GM12872 (cell line): ENCODE measurements around the gene FAP.

Experiments used
- TF ChIP-seq, protein P1 (sequence below): IDR thresholded peaks from 3 replicates; pipeline ENCODE4 v1.5.1; 2011; ENCODE audit warnings: low read depth, mild to moderate bottlenecking, low read length, moderate library complexity; ENCODE audit not compliant: insufficient read depth

The FAP gene

DNA sequence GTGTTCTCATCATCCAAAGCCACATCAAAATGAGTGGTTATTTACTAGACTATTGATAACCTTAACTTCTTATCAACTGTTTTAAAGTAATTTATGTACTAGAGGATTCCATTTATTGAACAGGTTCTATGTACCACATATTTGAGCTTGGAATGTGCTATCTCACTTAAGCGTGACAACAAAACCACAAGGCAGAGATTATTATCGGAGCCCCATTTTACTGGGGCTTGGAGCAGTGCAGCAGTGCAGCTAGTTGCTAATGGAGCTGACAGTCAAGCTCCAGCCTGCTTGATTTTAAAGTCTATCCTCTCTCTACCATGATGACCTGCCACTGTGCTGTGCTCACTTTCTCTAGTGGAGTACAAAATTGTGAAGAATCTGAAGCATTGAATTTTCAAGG lies 115.8 kb downstream of the FAP start:
- TF ChIP-seq, protein P1, sequence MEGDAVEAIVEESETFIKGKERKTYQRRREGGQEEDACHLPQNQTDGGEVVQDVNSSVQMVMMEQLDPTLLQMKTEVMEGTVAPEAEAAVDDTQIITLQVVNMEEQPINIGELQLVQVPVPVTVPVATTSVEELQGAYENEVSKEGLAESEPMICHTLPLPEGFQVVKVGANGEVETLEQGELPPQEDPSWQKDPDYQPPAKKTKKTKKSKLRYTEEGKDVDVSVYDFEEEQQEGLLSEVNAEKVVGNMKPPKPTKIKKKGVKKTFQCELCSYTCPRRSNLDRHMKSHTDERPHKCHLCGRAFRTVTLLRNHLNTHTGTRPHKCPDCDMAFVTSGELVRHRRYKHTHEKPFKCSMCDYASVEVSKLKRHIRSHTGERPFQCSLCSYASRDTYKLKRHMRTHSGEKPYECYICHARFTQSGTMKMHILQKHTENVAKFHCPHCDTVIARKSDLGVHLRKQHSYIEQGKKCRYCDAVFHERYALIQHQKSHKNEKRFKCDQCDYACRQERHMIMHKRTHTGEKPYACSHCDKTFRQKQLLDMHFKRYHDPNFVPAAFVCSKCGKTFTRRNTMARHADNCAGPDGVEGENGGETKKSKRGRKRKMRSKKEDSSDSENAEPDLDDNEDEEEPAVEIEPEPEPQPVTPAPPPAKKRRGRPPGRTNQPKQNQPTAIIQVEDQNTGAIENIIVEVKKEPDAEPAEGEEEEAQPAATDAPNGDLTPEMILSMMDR = no peak

DNA sequence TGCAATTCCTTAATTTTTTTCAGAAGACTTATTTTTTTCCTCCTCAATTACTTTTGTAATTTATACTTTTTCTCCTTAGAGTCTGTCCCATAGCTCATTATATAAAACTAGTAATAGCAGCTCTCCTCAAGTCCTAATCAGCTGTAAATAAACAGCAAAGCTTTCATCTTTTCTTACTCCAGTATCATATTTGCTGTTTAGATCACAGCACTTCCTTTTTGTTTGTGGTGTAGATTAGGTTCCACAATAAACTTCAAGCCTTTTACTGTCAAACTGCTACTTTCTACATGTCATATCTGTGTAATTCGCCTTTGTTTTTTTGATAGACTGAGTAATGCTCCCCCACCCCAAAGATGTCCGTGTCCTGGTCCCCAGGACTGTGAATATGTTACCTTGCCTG lies 116.7 kb downstream of the FAP start:
- TF ChIP-seq, protein P1 = no peak

DNA sequence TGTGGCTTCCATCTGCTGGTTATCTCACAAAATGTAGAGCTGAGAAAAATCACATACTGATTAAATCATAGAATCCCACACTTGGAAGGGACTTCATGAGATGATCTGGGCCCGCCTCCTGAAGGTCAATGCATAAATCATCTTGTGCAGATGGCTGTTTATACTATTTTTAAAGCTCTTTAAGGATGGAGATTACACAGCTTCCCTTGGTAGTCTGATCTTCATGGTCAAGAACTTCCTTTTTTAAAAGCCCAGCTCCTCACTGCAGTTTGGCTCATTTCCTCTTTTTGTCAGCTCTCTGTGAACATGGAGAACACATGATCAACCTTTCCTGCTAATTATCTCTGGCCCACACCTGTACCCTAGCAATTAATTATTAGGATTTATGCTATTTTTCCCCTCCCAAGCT lies 117.1 kb downstream of the FAP start:
- TF ChIP-seq, protein P1 = no peak

DNA sequence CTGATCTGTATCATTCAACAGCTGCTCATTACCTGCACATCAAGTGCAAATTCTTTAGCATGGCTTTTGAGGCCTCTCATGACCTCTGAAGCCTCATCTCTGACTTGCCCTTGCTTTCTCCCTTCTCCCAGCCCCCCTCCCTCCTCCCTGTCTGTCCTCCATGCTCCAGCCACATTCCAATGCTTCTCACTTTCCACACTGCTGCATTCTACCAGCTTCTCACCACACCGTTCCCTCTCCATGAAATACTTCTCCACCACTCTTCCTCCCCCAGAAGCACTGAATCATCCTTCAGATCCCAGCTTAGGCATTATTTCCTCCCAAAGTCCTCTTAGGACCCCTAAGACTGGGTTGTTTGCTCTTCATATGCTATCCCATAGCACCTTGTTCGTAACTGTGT lies 118.1 kb downstream of the FAP start:
- TF ChIP-seq, protein P1 = no peak

DNA sequence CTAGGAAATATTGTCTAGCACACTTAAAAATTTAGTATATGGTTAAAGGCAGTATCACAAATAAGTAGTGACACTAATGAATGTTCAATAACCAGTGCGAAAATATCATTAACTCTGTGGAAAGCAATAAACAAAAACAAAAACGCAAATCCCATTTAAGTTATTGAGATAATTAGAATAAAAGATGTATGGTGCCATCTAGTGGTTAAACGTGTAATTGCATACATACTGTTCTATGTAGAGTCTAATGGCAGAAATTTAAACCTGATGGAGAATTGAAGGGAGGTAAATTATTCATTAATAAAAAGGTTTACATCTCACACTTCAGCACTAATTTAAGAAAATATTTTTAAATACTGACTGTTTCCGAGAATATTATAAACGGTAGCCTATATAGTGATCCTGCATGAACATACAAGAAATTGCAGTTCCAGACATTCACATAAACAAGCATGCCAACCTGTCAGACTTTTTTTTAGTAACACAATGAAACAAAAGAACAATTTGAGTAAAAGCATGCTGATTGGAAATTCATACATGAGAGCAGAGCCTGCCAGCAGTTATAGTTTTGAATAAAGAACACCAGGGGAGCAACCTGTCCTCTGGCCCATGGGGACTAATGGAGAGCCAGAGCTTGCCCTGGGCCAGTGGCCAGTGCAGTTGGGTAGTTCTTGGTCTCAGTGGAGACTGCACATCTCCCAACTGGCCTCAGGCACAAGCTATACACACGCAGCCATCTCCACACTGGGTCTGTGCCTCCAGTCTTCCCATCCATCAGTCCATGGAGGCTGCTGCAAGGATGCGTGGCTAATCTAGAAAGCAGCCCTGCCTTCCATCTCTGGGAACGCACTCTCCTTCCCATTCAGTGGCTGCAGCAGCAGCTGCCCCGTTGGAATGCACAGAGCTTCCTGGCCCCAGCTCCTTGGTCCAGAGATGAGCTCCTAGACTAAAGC lies 119.2 kb downstream of the FAP start:
- TF ChIP-seq, protein P1 = peak; percentile 52; the same call in 2 of the 3 replicates
